Panc1 (cell line): Measurements from ENCODE around the gene EXD3. TPM values are rescaled to one million over a fixed set of nuclear protein-coding genes. Genes with fewer than 3 reads are reported as not detected.

Experiments used
- ATAC-seq: fragments of 200-7000 bp; cut with Tn5 transposase; 2 replicates; pipeline ENCODE4 v1.9.1; 2020; ENCODE audit warnings: mild to moderate bottlenecking, moderate library complexity
- BruUV-seq: library from RNA; stranded (reverse); fragments of 400-500 nt; replicated peaks from 2 replicates; lab custom pipeline; 2021; lab: Mats Ljungman, UMichigan
- CTCF ChIA-PET: fragments of 300-600 bp; sonication (Branson Sonifier 250); formaldehyde crosslinking; loops from one replicate; lab custom pipeline; 2022; ENCODE audit warnings: antibody characterized with exemption; lab: Charles Lee
- POLR2A ChIA-PET: fragments of 300-600 bp; sonication (Branson Sonifier 250); formaldehyde crosslinking; loops from one replicate; lab custom pipeline; 2022; ENCODE audit warnings: antibody characterized with exemption; lab: Charles Lee
- DNase-seq: peaks from one replicate; pipeline ENCODE4 v3.0.0-alpha.2; 2010; ENCODE audit warnings: low read depth, low spot score
- H3K27ac ChIP-seq: 2 replicates; pipeline ENCODE4 v1.5.1; 2011; ENCODE audit warnings: mild to moderate bottlenecking, low read length, inconsistent platforms
- H3K27me3 ChIP-seq: fragments of 200-500 bp; sonication (Bioruptor generic); 2 replicates; pipeline ENCODE4 v1.6.0; 2014; ENCODE audit warnings: low read length, inconsistent platforms; ENCODE audit not compliant: control insufficient read depth, insufficient read depth
- H3K36me3 ChIP-seq: fragments of 200-500 bp; sonication (Bioruptor generic); 2 replicates; pipeline ENCODE4 v1.5.1; 2014; ENCODE audit warnings: inconsistent platforms, mild to moderate bottlenecking, low read length, moderate library complexity; ENCODE audit not compliant: control insufficient read depth, insufficient read depth
- H3K4me1 ChIP-seq: 2 replicates; pipeline ENCODE4 v1.5.1; 2011; ENCODE audit warnings: inconsistent platforms, mild to moderate bottlenecking, low read length, moderate library complexity; ENCODE audit not compliant: control insufficient read depth, insufficient read depth
- H3K4me3 ChIP-seq, 2 experiments: 2 replicates each; pipeline ENCODE4 v1.5.1; 2011 to 2012; ENCODE audit warnings: low read depth in 2 of 2, low read length in 2 of 2, mild to moderate bottlenecking in 2 of 2, inconsistent platforms in 1 of 2, moderate library complexity in 1 of 2
- H3K9me3 ChIP-seq: fragments of 200-500 bp; sonication (Bioruptor generic); 2 replicates; pipeline ENCODE4 v1.5.1; 2014; ENCODE audit warnings: low read depth, mild to moderate bottlenecking, inconsistent platforms, low read length, moderate library complexity; ENCODE audit not compliant: control insufficient read depth, insufficient read depth
- CTCF ChIP-seq: fragments of 450-650 bp; IDR thresholded peaks from 2 replicates; pipeline ENCODE4 v1.5.1; 2017; ENCODE audit warnings: mild to moderate bottlenecking
- POLR2AphosphoS5 ChIP-seq: IDR thresholded peaks from 2 replicates; pipeline ENCODE4 v1.6.1; 2012; ENCODE audit warnings: mild to moderate bottlenecking, low read depth, low read length, moderate library complexity
- SIN3A ChIP-seq: IDR thresholded peaks from 2 replicates; pipeline ENCODE4 v1.6.1; 2012; ENCODE audit warnings: low read depth, mild to moderate bottlenecking, low read length, moderate library complexity, borderline replicate concordance; ENCODE audit not compliant: insufficient read depth
- TCF7L2 ChIP-seq: IDR thresholded peaks from 2 replicates; pipeline ENCODE4 v1.6.1; 2011; ENCODE audit warnings: mild to moderate bottlenecking, low read depth, low read length, inconsistent platforms
- in situ Hi-C: cut with HindIII; loops from 2 replicates; pipeline ENCODE4 v1.10.0; 2016; ENCODE audit warnings: low sequenced_read_pairs, low pct_unique_long_range_greater_than_20kb
- intact Hi-C: fragments of 100-400 bp; cut with micrococcal nuclease; formaldehyde crosslinking; loops from one replicate; pipeline ENCODE4 v1.10.0; 2022; ENCODE audit not compliant: unreplicated experiment
- total RNA-seq: library from RNA; stranded (reverse); gene quantifications from one replicate; pipeline ENCODE4 v1.2.1, GENCODE V29; 2021; ENCODE audit not compliant: unreplicated experiment
- TF ChIP-seq, protein P1 (sequence below), 2 experiments: IDR thresholded peaks; 2 replicates each; pipeline ENCODE4 v1.6.1; 2011 to 2012; ENCODE audit warnings: low read depth in 2 of 2, control low read depth in 1 of 2, low read length in 1 of 2, mild to moderate bottlenecking in 1 of 2, moderate library complexity in 1 of 2; ENCODE audit not compliant: insufficient read depth in 1 of 2

Gene EXD3
- total RNA-seq, 1 experiment from 2014 or later = 9.2 TPM

DNA sequence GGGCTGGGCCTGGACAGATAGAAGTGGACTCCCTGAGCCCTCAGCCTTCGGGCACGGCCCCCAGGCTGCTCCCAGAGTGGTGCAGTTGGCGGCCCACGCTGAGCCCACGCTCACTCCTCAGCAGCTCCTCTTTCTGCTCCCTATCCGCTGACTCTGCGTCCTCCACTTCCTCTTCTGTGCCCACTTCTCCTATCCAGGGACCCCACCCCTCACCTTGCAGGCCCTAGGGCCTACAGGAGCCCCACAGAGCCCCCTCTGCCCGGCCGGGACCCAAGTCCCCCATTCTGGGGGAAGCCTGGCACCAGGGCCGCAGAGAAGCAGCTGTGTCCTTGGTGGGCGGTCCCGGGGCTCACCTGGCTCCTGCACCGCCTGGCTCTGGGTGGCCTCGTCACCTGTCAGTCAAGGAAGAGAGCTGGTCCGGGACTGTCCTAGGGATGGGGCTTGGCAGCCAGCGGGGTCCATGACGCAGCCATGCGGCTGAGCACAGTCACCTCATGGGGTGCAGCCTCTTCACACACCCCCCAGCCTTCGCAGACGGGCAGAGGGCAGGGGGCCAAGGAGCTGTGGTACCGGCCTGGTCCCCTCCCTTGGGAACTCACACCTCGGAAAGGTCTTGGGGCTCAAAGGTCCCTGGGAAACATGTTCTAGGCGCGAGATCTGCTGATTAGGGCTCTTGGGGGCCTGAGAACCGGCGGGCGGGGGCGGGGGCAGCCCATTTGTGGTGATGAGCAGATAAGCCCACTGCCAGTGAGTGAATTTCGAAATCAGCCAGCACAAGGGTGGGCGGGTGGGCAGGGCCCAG, 115.5 kb downstream of the EXD3 start:
- intact Hi-C loops (no loop called here), in situ Hi-C loops (no loop called here)
- Histone ChIP-seq H3K9me3 (no peaks in the 10 kb centered on the region), H3K27me3 (no peaks in the 10 kb centered on the region), H3K36me3 (no peaks in the 10 kb centered on the region), H3K27ac (no peak overlapping the region), H3K4me3 (no peak overlapping the region), H3K4me1 (peaks cover 40% of the 10 kb centered on the region)
- ATAC-seq = no peak
- ChIA-PET CTCF (no interaction called here), POLR2A (no interaction called here)
- no peak for DNase-seq
- no TSS peak for BruUV-seq
- TF ChIP-seq POLR2AphosphoS5 (no peak), TCF7L2 (no peak), SIN3A (no peak), CTCF (no peak)
- TF ChIP-seq, protein P1, sequence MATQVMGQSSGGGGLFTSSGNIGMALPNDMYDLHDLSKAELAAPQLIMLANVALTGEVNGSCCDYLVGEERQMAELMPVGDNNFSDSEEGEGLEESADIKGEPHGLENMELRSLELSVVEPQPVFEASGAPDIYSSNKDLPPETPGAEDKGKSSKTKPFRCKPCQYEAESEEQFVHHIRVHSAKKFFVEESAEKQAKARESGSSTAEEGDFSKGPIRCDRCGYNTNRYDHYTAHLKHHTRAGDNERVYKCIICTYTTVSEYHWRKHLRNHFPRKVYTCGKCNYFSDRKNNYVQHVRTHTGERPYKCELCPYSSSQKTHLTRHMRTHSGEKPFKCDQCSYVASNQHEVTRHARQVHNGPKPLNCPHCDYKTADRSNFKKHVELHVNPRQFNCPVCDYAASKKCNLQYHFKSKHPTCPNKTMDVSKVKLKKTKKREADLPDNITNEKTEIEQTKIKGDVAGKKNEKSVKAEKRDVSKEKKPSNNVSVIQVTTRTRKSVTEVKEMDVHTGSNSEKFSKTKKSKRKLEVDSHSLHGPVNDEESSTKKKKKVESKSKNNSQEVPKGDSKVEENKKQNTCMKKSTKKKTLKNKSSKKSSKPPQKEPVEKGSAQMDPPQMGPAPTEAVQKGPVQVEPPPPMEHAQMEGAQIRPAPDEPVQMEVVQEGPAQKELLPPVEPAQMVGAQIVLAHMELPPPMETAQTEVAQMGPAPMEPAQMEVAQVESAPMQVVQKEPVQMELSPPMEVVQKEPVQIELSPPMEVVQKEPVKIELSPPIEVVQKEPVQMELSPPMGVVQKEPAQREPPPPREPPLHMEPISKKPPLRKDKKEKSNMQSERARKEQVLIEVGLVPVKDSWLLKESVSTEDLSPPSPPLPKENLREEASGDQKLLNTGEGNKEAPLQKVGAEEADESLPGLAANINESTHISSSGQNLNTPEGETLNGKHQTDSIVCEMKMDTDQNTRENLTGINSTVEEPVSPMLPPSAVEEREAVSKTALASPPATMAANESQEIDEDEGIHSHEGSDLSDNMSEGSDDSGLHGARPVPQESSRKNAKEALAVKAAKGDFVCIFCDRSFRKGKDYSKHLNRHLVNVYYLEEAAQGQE (IDR thresholded peaks at IDR 0.05; ENCODE audit: insufficient read depth in 1 of 2, low read depth in 2 of 2, low read length in 1 of 2) = no peak

- in situ Hi-C loops = no loop called here
- Histone ChIP-seq H3K4me1 (peaks cover 40% of the 10 kb centered on the region), H3K27me3 (no peaks in the 10 kb centered on the region), H3K27ac (no peak overlapping the region), H3K9me3 (no peaks in the 10 kb centered on the region), H3K36me3 (no peaks in the 10 kb centered on the region), H3K4me3 (no peak overlapping the region)
- intact Hi-C loops = no loop called here
- ATAC-seq (no peak), DNase-seq (no peak)
- CTCF ChIA-PET = interaction anchor here (0.6 kb wide), 3 partner anchors 13 to 267 kb away, joined by 3 to 7 read pairs (median 3); no protein-coding TSS in a partner anchor
- no peak for TF ChIP-seq POLR2AphosphoS5
- no peak for TF ChIP-seq SIN3A
- TF ChIP-seq, protein P1 (IDR thresholded peaks at IDR 0.05; ENCODE audit: insufficient read depth in 1 of 2, low read depth in 2 of 2, low read length in 1 of 2) = no peak
- TF ChIP-seq CTCF = no peak
- TF ChIP-seq TCF7L2 = no peak
- no TSS peak for BruUV-seq
- POLR2A ChIA-PET = interaction anchor here (0.6 kb wide), 1 partner anchor 9 kb away, joined by 9 read pairs; no protein-coding TSS in a partner anchor
These were observed 116.1 kb downstream of the EXD3 start for GRCh38 chr9:137306850-137307254.
